HG02981 (cell line): Measurements from ENCODE around the gene NME9.

Source experiments
- ATAC-seq: cut with Tn5 transposase; IDR thresholded peaks from one replicate; pipeline ENCODE4 v1.9.1; 2021; ENCODE audit warnings: mild to moderate bottlenecking, moderate library complexity; ENCODE audit not compliant: unreplicated experiment

NME9 gene

DNA sequence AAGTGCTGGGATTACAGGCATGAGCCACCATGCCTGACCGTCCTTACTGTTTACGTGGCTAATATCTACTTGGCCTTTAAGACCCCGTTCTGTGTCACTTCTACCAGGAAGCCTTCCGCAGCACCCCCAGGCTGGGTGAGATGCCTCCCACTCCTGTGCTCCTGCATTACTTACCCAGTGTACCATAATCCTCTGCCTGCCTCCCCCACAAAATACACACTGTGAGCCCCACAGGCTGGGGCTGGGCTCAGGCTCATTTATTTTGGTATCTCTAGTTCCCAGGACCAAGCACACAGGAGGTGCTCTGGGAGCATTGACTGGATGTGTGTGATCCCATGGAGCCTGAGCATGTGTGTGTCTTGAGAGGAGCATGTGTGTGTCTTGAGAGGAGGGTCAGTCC is 33.7 kb upstream of the NME9 start:
- ATAC-seq = no peak

DNA sequence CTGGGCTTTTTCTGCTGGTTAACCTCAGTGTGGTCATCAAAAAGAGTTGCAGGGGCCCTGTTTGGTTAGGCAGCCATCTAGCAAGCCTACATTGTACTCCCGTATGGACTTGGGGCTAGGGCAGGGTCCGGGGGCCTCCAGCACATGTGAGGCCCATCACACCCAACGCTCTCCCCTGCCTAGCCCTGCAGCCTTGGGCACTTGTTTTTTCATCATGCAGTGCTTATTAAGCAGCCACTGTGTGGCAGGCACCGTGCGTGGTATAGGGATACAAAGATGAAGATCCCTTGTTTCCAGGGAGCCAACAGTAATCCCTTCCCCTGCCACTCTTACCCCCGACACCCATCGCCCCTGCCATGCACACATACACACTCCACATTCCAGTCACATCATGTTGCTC is 32.9 kb upstream of the NME9 start:
- no peak for ATAC-seq

DNA sequence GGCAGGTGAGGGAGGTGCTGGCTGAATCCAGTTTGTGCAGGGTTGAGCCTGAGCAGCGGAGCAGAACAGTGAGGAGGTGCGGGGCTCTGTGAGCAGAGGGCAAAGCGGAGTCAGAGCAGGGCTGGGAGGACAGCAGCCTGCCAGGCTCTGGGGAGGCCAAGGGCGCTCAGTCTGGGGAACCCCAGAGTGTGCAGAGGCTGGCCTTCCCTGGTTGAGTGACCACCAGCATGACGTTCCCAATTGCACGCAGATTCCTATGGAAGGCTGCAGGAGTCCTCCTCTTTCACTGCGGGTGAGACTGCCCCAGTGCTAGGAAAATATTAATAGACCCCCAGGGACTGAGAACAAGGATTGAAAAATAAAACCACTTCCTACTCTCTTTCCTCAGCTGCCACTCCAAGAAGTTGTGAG is 31.9 kb upstream of the NME9 start:
- ATAC-seq = no peak

DNA sequence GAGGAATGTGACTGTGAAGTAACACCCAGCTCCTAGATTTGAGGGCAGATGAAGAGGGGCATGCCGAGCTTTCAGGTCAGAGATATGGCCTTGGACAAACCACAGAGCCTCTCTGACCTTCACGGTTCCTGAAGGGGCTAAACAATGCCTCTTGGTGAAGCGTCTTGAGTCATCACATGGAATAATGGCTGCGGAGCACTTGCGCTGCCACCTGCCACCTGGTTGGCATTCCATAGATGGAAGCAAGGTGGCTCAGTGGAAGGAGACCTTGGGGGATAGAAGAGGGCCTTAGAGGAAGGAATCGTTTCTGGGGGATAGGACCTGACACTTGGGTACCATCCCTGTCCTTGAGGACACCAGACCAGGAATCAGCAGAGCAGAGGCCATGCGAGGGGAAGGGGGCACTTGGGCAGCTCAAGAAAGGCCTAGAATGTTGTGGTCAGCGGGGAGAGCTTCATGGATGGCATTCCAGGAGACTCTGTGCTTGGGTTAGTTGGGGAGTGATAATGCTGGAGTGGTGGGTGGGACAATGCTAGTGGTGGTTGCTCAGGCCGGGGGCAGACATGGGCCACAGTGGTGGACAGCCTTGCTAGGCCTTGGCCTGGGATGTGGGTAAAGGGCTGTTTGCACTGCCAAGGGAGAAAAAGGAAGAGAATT is 31.3 kb upstream of the NME9 start:
- no peak for ATAC-seq

DNA sequence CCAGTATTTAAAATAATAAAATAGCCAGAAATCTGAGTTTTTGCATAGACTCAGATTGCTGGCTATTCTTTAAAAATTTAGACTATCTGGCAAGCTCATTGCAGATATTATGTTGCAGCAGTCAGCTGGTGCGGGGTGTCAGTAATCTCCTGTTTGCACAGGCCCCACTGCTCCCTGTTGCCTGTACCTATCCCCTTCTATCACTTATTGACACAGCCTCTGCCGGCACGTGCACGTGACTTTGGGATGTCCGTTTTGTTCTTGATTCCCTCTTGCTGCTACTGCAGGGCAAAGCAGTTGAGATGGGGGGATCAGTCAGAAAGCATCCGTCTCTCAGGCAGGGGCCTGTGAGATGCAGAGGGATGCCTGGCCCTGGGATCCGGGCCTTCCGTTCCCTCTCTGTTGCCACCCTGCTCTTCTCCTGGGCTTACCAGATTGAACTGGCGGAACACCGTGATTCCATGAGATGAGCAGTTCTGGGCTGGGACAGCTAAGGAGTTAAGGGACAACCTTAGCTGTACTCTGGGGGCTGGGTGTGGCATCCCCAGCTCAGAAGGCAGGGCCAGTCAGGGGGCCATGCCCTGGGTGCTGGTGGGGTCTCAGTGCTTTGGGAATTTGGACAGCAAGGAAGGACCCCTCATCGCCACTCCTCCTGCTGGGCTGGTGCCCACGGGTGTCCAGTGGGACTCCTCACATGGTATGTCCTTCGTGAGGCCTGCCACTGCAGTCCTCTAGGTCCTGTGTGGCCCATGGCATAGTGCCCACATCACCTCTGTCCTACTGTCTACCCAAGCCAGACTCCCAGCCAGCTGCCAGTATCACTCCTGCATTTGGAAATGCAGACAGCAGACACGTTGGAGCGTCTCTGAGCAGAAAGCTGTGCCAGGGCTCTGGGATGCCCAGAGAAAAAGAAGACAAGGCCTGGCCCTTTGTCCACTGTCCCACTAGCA is 30.5 kb upstream of the NME9 start:
- no peak for ATAC-seq

DNA sequence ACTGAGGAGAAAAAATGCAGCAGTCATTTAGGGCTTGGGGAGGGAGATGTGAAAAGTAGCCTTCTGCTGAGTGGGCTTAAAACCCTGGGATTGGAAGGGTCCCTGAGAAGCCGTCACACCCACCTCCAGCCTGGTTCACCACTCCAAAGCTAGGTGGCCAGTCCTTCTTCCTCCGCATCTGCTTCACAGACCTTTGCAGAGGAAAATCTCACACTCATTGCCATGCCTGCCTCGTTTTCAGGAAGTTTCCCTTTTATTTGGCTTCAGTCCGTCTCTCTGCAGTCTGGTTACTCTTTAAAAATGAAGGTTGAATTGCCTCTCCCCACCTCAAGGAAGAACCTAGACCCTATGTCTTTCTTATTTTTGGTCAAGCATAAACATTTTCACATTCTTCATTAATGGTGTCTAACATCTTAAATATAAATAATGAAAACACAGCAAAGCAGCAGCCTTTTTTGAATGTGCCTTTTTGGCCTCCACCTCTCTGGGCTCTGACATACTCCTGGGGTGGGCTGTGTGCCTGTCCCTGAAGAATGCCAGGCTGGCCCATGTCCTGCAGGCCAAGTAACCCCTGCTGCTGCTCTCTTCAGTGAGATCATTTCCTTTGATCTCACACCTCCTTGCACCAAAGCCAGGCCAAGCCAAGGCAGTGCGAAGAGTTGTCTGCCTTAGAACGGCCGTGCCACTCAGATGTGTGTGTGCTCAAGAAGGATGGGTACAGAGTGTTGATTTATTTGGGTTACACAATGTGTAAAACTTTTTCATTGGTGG is 29.7 kb upstream of the NME9 start:
- no peak for ATAC-seq

DNA sequence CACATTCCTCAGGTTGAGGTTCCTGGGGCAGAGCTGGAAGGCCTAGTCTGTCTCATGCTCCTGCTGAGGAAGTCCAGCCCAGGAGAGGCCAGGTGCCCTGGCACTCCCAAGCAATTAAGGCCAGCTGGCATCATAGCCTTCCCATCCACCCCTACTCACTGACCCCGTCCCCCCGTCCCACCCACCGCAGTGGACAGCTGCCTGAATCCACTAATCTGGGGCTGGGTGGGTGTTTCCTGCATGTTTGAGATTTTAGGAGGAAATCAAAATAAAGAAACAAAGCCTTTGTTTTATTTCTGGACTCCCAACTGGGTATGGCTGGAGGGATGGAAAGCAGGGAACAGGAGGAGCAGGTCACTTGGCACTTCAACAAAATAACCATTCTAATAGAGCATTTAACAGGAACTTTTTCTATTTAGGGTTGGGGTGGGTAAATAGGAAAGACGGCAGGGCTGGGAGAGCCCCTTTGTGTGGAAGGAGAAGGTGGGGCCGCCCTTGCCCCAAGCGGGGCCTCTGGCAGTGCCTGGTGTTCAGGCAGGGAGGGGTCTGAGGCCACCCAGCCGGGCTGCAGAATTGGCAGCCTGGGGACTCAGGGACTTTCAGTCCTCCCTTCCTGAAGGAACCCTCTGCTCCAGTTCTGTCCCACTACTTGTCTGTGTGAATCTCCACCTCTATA is 27.2 kb upstream of the NME9 start:
- no peak for ATAC-seq

DNA sequence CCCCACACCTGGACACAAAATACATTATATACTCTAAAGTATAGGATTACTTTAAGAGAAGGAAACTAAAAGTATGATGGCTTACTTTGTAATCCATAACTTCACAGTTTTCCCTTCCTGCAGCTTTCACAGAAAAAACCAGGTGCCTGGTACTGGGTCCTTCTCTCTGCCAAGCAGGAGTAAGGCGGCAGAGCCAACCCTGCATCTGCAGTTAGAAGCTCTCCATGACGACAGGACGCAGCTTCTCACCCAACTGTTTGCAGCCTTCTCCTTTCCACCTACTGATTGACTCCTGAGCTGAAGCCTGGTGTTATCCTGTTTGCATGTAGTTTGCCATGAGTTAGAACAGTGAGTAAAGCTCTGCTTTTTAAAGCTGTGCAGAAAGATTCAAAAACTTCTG is 25.4 kb upstream of the NME9 start:
- no peak for ATAC-seq

DNA sequence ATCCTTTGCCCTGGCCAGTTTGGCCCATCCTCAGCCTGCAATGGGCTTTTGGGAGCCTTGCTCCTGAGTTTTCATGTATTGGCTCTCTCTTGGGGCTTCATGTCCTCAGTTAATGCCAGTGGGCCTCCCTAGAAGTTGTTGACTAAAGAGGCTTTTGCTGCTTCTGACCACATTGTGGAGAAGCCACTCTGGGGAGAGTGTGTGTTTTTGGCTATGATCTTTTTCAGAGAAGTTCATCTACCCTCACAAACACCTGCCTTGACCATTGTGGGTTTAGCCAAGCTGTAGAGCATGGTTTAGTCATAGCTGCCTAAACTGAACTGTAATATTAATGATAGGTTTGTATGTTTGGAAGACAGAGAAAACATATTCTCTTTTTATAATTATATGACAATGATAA is 24.7 kb upstream of the NME9 start:
- ATAC-seq = no peak

DNA sequence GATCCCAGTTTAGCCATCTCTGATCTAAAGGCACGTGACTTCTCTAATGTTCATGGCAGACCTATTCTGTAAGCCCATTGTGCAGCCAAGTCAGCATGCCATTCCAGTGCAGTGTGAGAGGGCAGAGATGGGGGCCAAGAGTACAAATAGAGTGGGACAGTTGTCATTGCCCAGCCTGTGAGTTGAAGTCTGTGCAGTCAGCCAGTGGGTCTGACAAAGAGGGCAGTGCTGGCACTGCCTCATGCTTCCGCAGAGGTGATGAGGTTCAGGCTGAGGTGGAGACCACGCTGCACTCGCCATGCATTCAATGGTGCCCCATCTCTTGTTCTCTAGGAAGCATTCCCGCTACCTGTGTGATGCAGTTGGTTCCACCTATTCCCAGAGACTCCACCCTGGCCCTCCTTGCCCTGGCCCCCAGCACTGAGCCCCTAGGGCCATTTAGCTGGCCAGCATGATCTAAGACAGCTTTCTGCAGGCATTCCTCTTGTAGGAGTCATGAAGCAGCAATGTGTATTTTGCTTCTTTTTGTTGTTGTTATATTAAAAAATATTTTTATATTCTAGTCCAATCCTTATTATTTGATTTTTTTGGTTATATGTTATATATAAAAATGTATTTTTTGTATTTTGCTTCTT is 22.4 kb upstream of the NME9 start:
- ATAC-seq = no peak

DNA sequence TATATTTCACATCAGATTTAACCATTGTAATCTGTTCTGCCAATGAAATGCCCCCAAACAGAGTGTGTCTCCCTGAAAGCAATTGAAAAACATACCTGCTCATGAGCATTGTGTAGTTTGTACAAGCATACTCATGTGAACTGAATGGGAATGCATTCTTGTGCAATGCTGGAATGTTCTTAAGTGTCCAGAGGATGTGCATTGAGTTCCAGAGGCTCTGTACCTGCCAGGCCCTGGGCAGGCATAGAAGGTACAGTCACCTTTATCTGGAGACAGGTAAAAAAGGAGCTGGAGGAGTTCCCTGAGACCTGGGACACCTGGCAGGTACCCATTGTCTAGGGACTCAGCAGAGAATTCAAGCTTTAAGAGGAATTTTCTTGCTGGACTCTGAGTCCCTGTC is 21.5 kb upstream of the NME9 start:
- no peak for ATAC-seq

DNA sequence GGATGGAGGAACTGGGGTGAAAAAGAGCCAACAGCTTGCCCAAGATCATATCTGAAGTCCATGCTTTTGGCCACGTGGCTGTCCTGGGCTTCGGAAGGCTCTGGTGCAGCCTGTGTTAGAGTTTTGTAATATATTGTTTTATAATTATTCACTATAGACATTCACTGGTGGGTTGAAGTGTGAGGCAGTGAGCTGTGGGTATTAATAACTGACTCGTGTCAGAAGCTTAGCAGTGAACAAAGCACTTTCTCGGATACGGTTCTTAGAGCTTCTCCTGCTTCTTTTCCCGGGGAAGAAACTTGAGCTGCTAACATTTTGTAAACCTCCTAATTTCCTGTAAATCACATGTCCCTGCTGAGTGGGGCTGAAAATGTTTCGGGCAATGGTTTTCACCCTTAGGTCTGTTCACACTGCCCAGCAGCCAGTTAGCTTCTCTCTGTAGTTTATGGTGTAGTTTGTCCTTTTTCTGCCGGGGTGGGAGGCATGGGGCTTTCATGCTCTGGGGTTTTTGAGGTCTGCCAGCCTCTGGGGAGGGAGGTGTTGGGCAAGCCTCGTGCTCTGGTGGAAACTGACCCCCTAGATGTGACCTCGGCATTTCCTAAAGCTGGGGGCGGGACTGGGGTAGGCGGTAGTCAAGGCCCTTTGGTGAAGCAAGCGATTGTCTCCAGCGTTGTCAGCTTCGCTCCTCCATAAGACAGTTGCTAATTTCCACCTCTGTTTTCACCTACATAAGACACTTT is 20.4 kb upstream of the NME9 start:
- ATAC-seq = no peak

DNA sequence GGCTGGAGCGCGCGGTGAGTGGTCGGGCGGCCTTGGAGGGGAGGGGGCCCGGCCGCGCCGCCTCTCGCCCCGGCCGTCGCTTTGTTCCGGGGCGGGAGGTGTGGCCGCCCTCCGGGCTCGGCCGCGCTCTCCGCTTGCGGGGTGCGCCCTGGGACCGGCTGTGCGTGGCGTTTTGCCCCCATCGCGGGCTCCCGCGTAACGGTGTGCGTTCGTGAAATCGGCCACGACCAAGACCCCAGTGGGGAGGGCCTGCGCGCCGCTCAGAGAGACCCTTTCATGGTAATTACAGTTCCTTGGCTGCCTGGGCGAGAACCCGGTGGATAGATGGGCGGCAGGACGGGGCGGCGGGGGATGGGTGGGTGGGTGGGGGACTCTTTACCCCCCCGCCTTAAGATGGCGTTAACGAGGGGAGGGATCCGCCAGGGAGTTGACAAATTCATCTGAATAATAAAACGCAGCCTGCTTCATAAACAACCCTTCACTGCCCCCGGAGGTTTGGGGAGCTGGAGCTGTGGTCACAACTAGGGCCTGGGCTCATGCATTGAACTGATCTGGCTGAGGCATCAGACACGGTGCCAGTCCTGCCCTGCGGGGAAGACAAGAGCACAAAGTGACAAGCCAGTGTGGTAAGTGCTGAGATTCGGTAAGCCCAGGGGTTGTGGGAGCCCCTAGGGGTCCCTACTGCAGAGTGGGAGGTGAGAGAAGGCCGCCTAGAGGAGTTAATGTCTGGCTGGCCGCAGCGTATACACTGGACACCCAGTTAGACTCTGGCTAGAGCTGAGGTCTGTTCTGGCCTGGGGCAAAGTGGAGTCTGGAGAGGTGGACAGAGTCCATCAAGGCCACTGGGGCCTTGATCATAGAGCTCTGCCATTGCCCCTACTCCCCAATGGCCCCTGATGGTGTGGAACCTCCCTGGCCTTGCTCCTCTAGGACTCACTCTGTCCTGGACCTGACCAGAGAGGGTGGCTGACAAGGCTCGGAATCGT is 19.4 kb upstream of the NME9 start:
- ATAC-seq = no peak

DNA sequence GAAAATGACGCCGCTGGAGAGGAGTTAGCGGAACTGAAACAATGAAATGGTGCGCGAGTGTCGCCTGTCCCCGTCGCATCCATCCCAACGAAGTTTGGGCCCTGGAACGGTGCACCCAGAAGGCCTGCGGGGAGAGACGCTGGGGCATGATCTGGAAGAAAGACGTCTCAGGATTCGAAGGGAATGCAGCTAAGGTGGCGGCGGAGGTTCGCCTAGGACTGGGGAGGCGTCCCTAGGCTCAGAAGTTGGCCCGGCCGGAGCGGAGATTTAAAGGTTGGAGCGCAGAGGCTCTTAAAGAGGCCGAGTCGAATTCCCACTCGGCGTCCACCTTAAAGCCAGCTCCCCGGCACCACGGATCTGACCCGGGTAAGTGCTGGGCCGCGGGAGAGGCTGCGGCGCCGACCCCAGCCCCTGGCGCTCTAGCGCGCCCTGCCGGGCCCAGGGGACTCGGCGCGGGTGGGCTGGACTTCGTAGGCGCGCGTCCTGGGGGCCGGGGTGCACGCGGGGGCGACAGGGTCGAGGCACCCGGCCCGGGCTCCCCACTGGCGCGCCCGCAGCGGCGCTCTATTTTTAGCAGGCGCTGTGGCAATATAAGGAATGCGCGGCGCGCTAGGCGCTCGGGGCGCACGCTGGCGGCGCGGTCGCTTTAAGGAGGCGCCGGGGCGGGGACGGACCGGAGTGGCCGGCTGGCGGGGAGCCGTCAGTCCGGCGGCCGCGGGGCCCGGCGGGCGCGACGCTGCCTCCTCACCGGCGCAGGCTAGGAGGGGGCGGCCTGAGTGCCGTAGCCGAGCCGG is 18.5 kb upstream of the NME9 start, which contains the start of gene MRAS:
TSS of gene MRAS (plus strand) at position 620 of the 794 bp plus-strand sequence. CDS start 24,305 bp downstream, outside the sequence.
- no peak for ATAC-seq

DNA sequence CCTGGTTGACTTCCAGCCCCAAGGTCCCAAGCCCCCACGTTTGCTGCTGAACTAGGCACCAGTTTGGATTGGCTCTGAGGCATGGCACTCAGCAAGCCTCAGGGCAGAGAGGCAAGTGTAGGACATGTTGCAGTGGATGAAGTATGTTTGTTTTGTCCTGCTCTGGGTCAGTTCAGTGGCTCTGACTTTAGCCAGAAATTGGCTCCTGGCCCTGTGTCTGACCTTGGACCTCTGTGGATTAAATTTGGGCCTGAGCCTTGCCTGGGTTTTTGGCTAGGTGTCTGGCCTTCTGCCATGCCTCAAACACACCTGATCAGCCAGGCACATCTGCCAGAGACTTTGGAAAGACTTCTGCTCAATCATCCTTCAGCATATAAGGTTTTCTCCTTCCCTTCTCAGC is 15.1 kb upstream of the NME9 start:
- no peak for ATAC-seq

DNA sequence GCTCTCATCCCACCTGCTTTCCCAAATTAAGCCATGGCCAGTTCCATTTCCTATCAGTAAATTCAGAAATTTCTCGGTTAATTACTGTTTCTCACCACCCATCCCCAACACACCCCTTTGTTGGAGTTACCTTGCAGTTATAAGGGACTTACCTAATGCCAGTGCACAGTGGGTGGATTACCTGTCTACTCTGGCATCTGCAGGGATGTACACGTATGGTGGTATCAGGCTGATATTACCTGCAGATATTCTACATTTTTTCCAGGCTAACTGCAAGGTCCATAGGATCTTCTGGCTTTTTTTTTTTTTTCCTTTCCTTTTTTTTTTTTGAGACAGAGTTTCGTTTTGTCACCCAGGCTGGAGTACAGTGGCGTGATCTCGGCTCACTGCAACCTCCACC is 10.9 kb upstream of the NME9 start:
- no peak for ATAC-seq

DNA sequence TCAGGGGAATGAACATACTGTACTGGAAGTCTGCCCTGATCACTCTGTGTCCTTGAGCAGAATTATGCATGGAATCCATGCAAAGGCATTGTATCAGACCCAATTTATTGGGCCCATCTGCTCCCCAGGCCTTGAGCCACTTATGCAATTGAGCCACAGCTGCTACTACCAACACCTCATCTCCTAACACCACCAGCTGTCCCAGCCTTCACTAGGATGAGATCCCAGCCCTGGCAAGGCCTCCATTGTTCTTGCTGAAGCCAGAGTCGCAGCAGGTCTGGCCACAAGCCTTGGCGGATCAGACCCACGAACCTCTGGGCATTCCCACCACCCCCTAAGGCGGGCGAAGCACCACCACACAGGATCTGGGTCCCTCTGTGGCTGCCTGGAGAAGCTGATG is 9.2 kb upstream of the NME9 start:
- no peak for ATAC-seq

DNA sequence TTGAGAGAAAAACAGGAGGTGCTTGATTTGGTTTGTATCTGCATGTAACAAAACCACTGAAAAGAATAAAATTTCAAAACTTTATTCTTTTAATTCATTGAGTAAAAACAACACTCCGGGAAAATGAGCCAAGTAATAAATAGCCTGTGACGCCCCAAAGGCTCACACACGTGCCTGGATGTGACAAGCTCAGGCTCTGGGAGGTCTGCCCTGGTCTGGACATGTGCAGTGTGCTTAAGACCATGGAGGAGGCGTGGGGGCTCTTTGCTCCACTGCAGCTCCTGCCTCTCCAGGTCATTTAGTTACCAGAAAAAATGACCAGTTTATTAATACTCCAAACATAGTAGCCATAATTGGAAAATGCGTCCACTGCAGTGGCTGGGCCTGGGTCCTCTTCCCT is 8.6 kb upstream of the NME9 start:
- ATAC-seq = no peak
